Heart right ventricle (tissue), 16 donors: ENCODE measurements around the gene BCORL1. TPM values are rescaled to one million over a fixed set of nuclear protein-coding genes. Genes with fewer than 3 reads are reported as not detected.

Experiments
- ATAC-seq, 8 donors: fragments of 200-7000 bp; cut with Tn5 transposase; one replicate each; pipeline ENCODE4 v1.9.1; 2020; ENCODE audit warnings: mild to moderate bottlenecking in 8 of 8, moderate library complexity in 8 of 8, moderate number of reproducible peaks in 1 of 8
- DNase-seq, 2 donors: peaks; one replicate each; pipeline ENCODE4 v3.0.0-alpha.2; 2020
- H3K27ac ChIP-seq, 10 donors: fragments of 200-600 bp; sonication (generic) in 2 of 10; one replicate each; pipeline versions ENCODE4 v1.5.0 to v1.8.0; 2020 to 2022; ENCODE audit warnings: mild to moderate bottlenecking in 3 of 10
- H3K27me3 ChIP-seq, 7 donors: fragments of 200-600 bp; one replicate each; pipeline ENCODE4 v1.8.0; 2021 to 2022; ENCODE audit warnings: mild to moderate bottlenecking in 2 of 7
- H3K36me3 ChIP-seq, 9 donors: fragments of 200-600 bp; sonication (generic) in 1 of 9; one replicate each; pipeline versions ENCODE4 v1.5.0 to v1.8.0; 2020 to 2022; ENCODE audit warnings: mild to moderate bottlenecking in 2 of 9
- H3K4me1 ChIP-seq, 9 donors: fragments of 200-600 bp; sonication (generic) in 1 of 9; one replicate each; pipeline versions ENCODE4 v1.5.0 to v1.8.0; 2020 to 2022; ENCODE audit warnings: mild to moderate bottlenecking in 4 of 9
- H3K4me3 ChIP-seq, 10 donors: fragments of 200-600 bp; sonication (generic) in 2 of 10; one replicate each; pipeline versions ENCODE4 v1.5.0 to v1.8.0; 2020 to 2022; ENCODE audit warnings: mild to moderate bottlenecking in 7 of 10, moderate library complexity in 2 of 10
- H3K9me3 ChIP-seq, 11 donors: fragments of 200-600 bp in 10 of 11; sonication (generic) in 2 of 11; one replicate each; pipeline versions ENCODE4 v1.5.0 to v1.8.0; 2013 to 2022; ENCODE audit warnings: mild to moderate bottlenecking in 2 of 11, control low read depth in 1 of 11, moderate library complexity in 1 of 11
- WGBS, 2 donors: extraction: QIAGEN DNeasy Blood & Tissue Kit; methylation state at CpG; one replicate each; pipeline ENCODE4 v1.1.7; 2013; ENCODE audit warnings: inconsistent platforms in 1 of 2; 5-methylcytosine and 5-hydroxymethylcytosine counted together
- intact Hi-C, 10 donors: fragments of 100-400 bp; cut with DNase I; formaldehyde crosslinking; loops; one replicate each; pipeline versions ENCODE4 v1.11.1 to v1.14.2; 2022
- polyA plus RNA-seq, 2 donors: library from polyadenylated mRNA; stranded (reverse); fragments of 200-250 nt; gene quantifications; one replicate each; pipeline ENCODE4 v1.2.3, GENCODE V29; 2013
- total RNA-seq, 10 donors: library from RNA; stranded (reverse); fragmentation: NEBNext Ultra II Directional in 3 of 10; extraction: Animal tissue kit (Norgen Biotek cat#: 25700) in 3 of 10; gene quantifications; one replicate each; pipeline versions ENCODE4 v1.2.1 to v1.2.4, GENCODE V29; 2021 to 2023
- TF ChIP-seq, protein P1 (sequence below), 9 donors: fragments of 200-600 bp; sonication (generic) in 2 of 9; IDR thresholded peaks; one replicate each; pipeline versions ENCODE4 v1.5.0 to v1.8.0; 2021 to 2022; ENCODE audit warnings: antibody characterized with exemption in 9 of 9, mild to moderate bottlenecking in 5 of 9, moderate library complexity in 1 of 9
- donor health status: Arrhythmogenic right ventricular cardiomyopathy.
- donor health status: ischemic (EF 13 %, LVEDD 7.1; RV severe dilation, severe dysfunction).
- donor health status: healthy with polysubstance abuse.
- donor health status: DM: no; HTN: yes; CAD: no.
- donor health status: DM: no; HTN: no; CAD: no.
- donor health status: ischemic (EF 25% LVEDD 6.9; RV normal size, moderate dysfunction).
- donor health status: ischemic (EF 25% LVEDD 5.7; RV mildly dilated, moderate dysfunction).
- donor health status: healthy.
- donor health status: DM: yes; HTN: yes; CAD: no.
- donor health status: Ischemic cardiomyopathy.
- donor health status: ischemic (EF 35%, LVEDD 5.7; RV mildly dilated, moderate dysfunction).
- donor health status: nonischemic (EF 11% LVEDD 7.7; RV severe dilation, severe dysfunction).
- donor health status: DM: yes; HTN: yes; CAD: no.
- donor health status: PGD.
- donor health status: ischemic (EF 29% LVEDD 5.4; RV normal size, mild dysfunction).
- donor health status: nonischemic (EF 23%, LVEDD 6.1; RV moderate dilation, normal function).

Gene BCORL1
- total and polyA plus RNA-seq, 12 donors, result 2.1 to 12.8 (median 7.8) TPM

DNA sequence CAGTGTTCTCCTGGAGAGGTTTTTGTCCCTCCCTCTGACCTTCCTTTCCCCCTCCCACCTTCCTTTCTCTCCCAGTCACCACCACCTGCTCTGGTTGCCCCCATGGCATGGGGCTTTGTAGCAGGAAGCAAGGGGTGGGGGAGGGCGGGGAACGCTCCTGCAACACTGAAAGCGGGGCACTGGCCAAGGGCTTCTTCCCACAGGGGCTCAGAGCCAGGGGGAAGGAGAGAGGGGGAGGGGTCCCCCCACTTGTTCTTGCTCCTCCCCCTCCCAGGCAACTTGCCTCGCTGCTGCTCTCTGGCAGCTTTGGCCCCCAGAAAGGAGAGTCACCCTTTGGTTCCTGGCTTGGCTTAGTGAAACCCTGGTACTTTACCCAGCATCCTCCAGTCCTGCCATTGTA lies 48.4 kb downstream of the BCORL1 start:
- intact Hi-C loops, result loop anchor here in 1 of 10 donors (10.0 kb wide), 1 partner anchor 106 kb away; no protein-coding TSS in a partner anchor
- no peak overlapping the region for H3K4me3 ChIP-seq
- no peaks in the 10 kb centered on the region for H3K4me1 ChIP-seq
- peaks cover 0 to 91% (median 0%) of the 10 kb centered on the region in 9 donors for H3K36me3 ChIP-seq
- no peaks in the 10 kb centered on the region for H3K9me3 ChIP-seq
- H3K27ac ChIP-seq, result no peak overlapping the region
- no peaks in the 10 kb centered on the region for H3K27me3 ChIP-seq
- WGBS, 2 donors, result 69 to 87% methylated on average over 2 to 4 of the region's 4 CpGs
- ATAC-seq (no peak), DNase-seq (no peak)
- TF ChIP-seq, protein P1, sequence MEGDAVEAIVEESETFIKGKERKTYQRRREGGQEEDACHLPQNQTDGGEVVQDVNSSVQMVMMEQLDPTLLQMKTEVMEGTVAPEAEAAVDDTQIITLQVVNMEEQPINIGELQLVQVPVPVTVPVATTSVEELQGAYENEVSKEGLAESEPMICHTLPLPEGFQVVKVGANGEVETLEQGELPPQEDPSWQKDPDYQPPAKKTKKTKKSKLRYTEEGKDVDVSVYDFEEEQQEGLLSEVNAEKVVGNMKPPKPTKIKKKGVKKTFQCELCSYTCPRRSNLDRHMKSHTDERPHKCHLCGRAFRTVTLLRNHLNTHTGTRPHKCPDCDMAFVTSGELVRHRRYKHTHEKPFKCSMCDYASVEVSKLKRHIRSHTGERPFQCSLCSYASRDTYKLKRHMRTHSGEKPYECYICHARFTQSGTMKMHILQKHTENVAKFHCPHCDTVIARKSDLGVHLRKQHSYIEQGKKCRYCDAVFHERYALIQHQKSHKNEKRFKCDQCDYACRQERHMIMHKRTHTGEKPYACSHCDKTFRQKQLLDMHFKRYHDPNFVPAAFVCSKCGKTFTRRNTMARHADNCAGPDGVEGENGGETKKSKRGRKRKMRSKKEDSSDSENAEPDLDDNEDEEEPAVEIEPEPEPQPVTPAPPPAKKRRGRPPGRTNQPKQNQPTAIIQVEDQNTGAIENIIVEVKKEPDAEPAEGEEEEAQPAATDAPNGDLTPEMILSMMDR (IDR thresholded peaks at IDR 0.05), result no peak

DNA sequence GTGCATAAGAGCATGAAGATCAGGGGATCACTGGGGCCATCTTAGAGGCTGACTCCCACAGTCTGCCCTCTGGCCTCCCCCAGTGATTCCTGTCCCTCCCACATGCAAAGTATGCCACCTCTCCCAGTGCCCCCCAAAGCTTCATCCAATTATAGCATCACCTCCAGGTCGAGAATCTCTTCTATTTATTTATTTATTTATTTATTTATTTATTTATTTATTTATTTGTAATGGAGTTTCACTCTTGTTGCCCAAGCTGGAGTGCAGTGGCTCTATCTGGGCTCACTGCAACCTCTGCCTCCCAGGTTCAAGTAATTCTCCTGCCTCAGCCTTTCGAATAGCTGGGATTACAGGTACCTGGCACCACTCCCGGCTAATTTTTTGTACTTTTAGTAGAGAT lies 50.1 kb downstream of the BCORL1 start:
- intact Hi-C loops, result loop anchor here in 1 of 10 donors (10.0 kb wide), 1 partner anchor 108 kb away; no protein-coding TSS in a partner anchor
- no peak for ATAC-seq
- no peaks in the 10 kb centered on the region for H3K4me1 ChIP-seq
- no peak overlapping the region for H3K4me3 ChIP-seq
- no peaks in the 10 kb centered on the region for H3K9me3 ChIP-seq
- TF ChIP-seq, protein P1 (IDR thresholded peaks at IDR 0.05), result no peak
- H3K36me3 ChIP-seq, result peaks cover 0 to 91% (median 0%) of the 10 kb centered on the region in 9 donors
- H3K27me3 ChIP-seq, result no peaks in the 10 kb centered on the region
- no peak overlapping the region for H3K27ac ChIP-seq
- DNase-seq, result no peak
- 89 to 94% methylated on average over 3 of the region's 3 CpGs for WGBS, 2 donors

DNA sequence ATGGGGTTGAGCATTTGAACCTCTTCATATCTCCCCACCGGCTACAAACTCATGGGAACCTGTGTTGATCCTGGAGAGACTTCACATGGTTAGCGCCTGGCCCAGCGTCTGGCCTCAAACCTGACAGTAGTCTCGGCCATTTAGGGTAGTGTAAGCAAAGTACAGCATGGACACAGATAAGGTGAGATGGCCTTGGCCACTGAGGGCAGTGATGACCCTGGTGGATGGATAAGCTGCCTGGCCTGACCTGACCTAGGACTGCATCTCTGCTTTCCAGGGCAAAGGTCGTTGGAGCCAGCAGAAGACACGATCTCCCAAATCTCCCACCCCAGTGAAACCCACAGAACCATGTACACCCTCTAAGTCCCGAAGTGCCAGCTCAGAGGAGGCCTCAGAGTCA lies 51.7 kb downstream of the BCORL1 start:
- DNase-seq (no peak), ATAC-seq (no peak)
- H3K4me3 ChIP-seq, result no peak overlapping the region
- H3K9me3 ChIP-seq, result no peaks in the 10 kb centered on the region
- intact Hi-C loops, result loop anchor here in 1 of 10 donors (10.0 kb wide), 1 partner anchor 109 kb away; no protein-coding TSS in a partner anchor
- no peaks in the 10 kb centered on the region for H3K27me3 ChIP-seq
- no peaks in the 10 kb centered on the region for H3K4me1 ChIP-seq
- no peak overlapping the region for H3K27ac ChIP-seq
- TF ChIP-seq, protein P1 (IDR thresholded peaks at IDR 0.05), result no peak
- H3K36me3 ChIP-seq, result peaks cover 0 to 95% (median 0%) of the 10 kb centered on the region in 9 donors
- 75 to 84% methylated on average over 7 of the region's 7 CpGs for WGBS, 2 donors

- intact Hi-C loops, result loop anchor here in 1 of 10 donors (10.0 kb wide), 1 partner anchor 115 kb away; no protein-coding TSS in a partner anchor
- Histone ChIP-seq H3K27me3 (no peaks in the 10 kb centered on the region), H3K9me3 (no peaks in the 10 kb centered on the region), H3K36me3 (peaks cover 0 to 91% (median 0%) of the 10 kb centered on the region in 9 donors), H3K27ac (no peak overlapping the region), H3K4me1 (no peaks in the 10 kb centered on the region), H3K4me3 (no peak overlapping the region)
- TF ChIP-seq, protein P1 (IDR thresholded peaks at IDR 0.05), result no peak
- peak in 1 of 2 donors; percentile 25 for DNase-seq
- peak in 6 of 8 donors; percentile 22 to 81 (median 48) for ATAC-seq
- 80 to 83% methylated on average over 2 of the region's 2 CpGs for WGBS, 2 donors
Measured at GRCh38 chrX:130039847-130040246, 57.4 kb downstream of the BCORL1 start.
